HepG2 (cell line): ENCODE data around the gene FGFR3. TPM values are rescaled to one million over a fixed set of nuclear protein-coding genes. Genes with fewer than 3 reads are reported as not detected.

Experiments
- ETV5 ChIP-seq: IDR thresholded peaks from 2 replicates; pipeline ENCODE4 v1.6.1; 2018; ENCODE audit warnings: missing biosample characterization, missing genetic modification reagents, inconsistent platforms, borderline replicate concordance
- GABPB1 ChIP-seq: IDR thresholded peaks from 2 replicates; pipeline ENCODE4 v1.6.1; 2016; ENCODE audit warnings: mild to moderate bottlenecking, missing genetic modification reagents, moderate library complexity, missing compliant biosample characterization
- IKZF4 ChIP-seq: sonication (generic); formaldehyde crosslinking; IDR thresholded peaks from 2 replicates; pipeline ENCODE4 v1.5.1; 2020; ENCODE audit warnings: borderline replicate concordance, mild to moderate bottlenecking, low read depth, missing genetic modification reagents; ENCODE audit errors: not compliant biosample characterization
- KAT7 ChIP-seq: IDR thresholded peaks from 2 replicates; pipeline ENCODE4 v1.6.1; 2018; ENCODE audit warnings: borderline replicate concordance, missing compliant biosample characterization
- MEIS2 ChIP-seq: sonication (generic); formaldehyde crosslinking; IDR thresholded peaks from 2 replicates; pipeline ENCODE4 v1.9.0; 2021; ENCODE audit warnings: mild to moderate bottlenecking, missing genetic modification reagents
- ZBTB8A ChIP-seq: sonication (generic); formaldehyde crosslinking; IDR thresholded peaks from 2 replicates; pipeline ENCODE4 v1.4.0; 2020; ENCODE audit warnings: mild to moderate bottlenecking, low read depth, missing genetic modification reagents, borderline replicate concordance
- ZNF143 ChIP-seq: sonication (generic); formaldehyde crosslinking; IDR thresholded peaks from 2 replicates; pipeline ENCODE4 v1.4.0; 2020; ENCODE audit warnings: missing genetic modification reagents
- ZNF441 ChIP-seq: sonication (generic); formaldehyde crosslinking; IDR thresholded peaks from 2 replicates; pipeline ENCODE4 v1.7.0; 2021; ENCODE audit warnings: missing genetic modification reagents, borderline replicate concordance
- ZNF460 ChIP-seq: sonication (generic); formaldehyde crosslinking; IDR thresholded peaks from 2 replicates; pipeline ENCODE4 v1.5.1; 2020; ENCODE audit warnings: missing genetic modification reagents, mild to moderate bottlenecking, borderline replicate concordance
- ZNF572 ChIP-seq: sonication (generic); formaldehyde crosslinking; IDR thresholded peaks from 2 replicates; pipeline ENCODE4 v1.5.1; 2020; ENCODE audit warnings: mild to moderate bottlenecking, missing genetic modification reagents
- ZNF747 ChIP-seq: sonication (generic); formaldehyde crosslinking; IDR thresholded peaks from 2 replicates; pipeline ENCODE4 v1.8.1; 2023; ENCODE audit warnings: missing genetic modification reagents, mild to moderate bottlenecking, borderline replicate concordance
- ZNF749 ChIP-seq: sonication (generic); formaldehyde crosslinking; IDR thresholded peaks from 2 replicates; pipeline ENCODE4 v1.8.0; 2022; ENCODE audit warnings: mild to moderate bottlenecking, missing genetic modification reagents, moderate library complexity, borderline replicate concordance
- polyA plus RNA-seq, 8 experiments: library from polyadenylated mRNA; depleted of rRNA in 3 of 8; stranded (reverse) in 7 of 8; unstranded in 1 of 8; fragments of >200 nt; fragmentation: Illumina TruSeq in 4 of 8; extraction: Trizol in 4 of 8; gene quantifications; 2 replicates each; pipeline versions ENCODE4 v1.2.1 to v1.2.3, GENCODE V29; 2011 to 2016; ENCODE audit warnings: low read depth in 4 of 8, missing spikeins in 1 of 8, mixed read lengths in 1 of 8; ENCODE audit not compliant: insufficient read depth in 1 of 8
- total RNA-seq, 5 experiments: library from RNA; depleted of rRNA; stranded (reverse); fragments of >200 nt; fragmentation: Illumina TruSeq; extraction: Trizol; gene quantifications; 2 replicates each; pipeline ENCODE4 v1.2.3, GENCODE V29; 2016; ENCODE audit warnings: low read depth in 1 of 5

Gene FGFR3
- total and polyA plus RNA-seq, 2 of the 13 experiments (the other 11 are each of a cell fraction or from before 2014, with no cell fraction given) = 103 to 109 TPM

DNA sequence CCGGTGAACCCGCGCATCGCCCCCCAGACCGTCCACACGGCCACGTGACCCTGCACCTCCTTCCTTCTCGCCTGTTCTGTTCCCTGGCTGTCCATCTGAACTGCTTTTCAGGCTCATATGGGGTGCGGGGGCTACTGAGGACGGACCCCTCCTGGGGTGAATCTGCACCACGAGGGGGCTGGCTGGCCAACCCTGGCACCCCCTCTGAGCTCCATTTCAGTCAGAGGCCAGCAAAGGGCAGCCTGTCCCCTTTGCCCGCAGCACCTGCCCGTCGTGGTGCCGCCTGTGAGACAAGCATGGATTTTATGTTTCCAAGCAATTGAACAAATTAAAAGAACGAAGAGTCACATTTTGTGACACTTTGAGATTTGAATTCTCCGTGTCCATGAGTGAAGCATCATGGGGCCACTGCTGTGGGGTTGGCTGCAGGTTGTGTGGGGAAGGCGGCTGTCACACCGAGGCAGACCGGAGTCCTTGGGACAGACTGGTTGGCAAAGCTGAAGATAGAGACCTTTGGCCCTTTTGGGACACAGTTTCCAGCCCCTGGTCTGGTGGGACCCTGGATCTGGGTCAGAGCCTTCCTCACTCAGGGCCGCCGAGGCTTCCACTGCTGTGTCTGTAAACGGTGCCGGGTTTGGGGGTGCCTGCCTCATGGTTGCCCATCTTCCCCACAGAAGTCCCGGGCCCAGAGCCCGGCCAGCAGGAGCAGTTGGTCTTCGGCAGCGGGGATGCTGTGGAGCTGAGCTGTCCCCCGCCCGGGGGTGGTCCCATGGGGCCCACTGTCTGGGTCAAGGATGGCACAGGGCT, 5.7 kb downstream of the FGFR3 start (continued):
- TF ChIP-seq ETV5 (CRISPR knock-in tag) (no peak), GABPB1 (CRISPR knock-in tag) (no peak), ZNF747 (CRISPR knock-in tag) (no peak), ZNF441 (CRISPR knock-in tag) (no peak), ZNF572 (CRISPR knock-in tag) (0 out of 2 replicates have a peak, but pooled peaks have one; percentile 18), ZNF749 (CRISPR knock-in tag) (no peak), ZBTB8A (no peak), KAT7 (CRISPR knock-in tag) (no peak), IKZF4 (CRISPR knock-in tag) (no peak), ZNF460 (no peak), MEIS2 (CRISPR knock-in tag) (no peak), ZNF143 (CRISPR knock-in tag) (0 out of 2 replicates have a peak, but pooled peaks have one; percentile 10)
